ENCODE results near the gene RPL36. TPM values are rescaled to one million over a fixed set of nuclear protein-coding genes. Genes with fewer than 3 reads are reported as not detected.

Gene RPL36
- total and polyA plus RNA-seq, 9 of the 15 experiments (the other 6 are each of a cell fraction or from before 2014, with no cell fraction given): 350 to 3,412 (median 1,507) TPM

DNA sequence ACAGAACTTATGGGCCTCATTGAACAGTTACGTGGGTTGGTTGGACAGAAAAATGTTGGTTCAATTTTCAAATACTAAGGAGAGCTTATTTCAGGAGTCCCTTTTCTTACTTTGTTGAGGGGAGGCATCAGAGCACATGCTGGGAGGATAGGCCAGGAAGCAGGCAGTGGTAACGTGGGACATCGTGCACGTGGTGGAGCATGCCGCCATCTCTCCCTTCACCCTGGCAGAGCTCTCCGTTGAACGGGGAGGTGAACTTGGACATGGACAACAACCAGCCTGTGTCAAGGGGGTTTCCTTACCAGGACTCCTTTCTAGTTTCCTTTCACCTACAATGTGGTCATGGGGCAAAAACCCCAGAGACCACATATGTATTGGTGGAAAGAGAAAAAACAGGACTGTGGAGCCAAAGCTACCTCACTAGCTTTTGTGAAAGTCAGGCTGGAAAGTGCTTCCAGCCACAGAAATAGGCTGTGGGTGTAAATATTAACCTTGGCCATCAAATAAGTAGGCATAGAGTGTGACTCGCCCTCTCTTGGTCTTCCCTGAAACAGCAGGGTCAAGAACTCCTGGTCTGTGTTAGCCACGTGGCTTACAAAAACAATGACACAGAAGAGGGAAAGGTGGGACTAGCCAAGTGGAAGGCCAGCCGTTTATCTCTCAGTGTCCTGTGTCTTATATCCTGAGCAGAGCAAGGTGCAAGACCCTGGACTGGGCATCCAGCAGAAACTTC, 24.1 kb upstream of the RPL36 start (continued):
- TF ChIP-seq, protein P1, sequence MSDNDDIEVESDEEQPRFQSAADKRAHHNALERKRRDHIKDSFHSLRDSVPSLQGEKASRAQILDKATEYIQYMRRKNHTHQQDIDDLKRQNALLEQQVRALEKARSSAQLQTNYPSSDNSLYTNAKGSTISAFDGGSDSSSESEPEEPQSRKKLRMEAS (CRISPR knock-in tag; IDR thresholded peaks at IDR 0.05): no peak
- TF ChIP-seq ESRRA (IDR thresholded peaks at IDR 0.05; ENCODE audit: borderline replicate concordance, low read depth) (no peak), MLLT1 (IDR thresholded peaks at IDR 0.05) (no peak), DIDO1 (tag; IDR thresholded peaks at IDR 0.05; ENCODE audit: low read depth) (no peak)
- TF ChIP-seq, protein P2, sequence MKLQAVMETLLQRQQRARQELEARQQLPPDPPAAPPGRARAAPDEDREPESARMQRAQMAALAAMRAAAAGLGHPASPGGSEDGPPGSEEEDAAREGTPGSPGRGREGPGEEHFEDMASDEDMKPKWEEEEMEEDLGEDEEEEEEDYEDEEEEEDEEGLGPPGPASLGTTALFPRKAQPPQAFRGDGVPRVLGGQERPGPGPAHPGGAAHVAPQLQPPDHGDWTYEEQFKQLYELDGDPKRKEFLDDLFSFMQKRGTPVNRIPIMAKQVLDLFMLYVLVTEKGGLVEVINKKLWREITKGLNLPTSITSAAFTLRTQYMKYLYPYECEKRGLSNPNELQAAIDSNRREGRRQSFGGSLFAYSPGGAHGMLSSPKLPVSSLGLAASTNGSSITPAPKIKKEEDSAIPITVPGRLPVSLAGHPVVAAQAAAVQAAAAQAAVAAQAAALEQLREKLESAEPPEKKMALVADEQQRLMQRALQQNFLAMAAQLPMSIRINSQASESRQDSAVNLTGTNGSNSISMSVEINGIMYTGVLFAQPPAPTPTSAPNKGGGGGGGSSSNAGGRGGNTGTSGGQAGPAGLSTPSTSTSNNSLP (IDR thresholded peaks at IDR 0.05; ENCODE audit: borderline replicate concordance, low read depth, low read length): no peak

Data from K562 (cell line).